Right lobe of liver (tissue), 6 donors: ENCODE results near the gene OPRL1. TPM values are rescaled to one million over a fixed set of nuclear protein-coding genes. Genes with fewer than 3 reads are reported as not detected.

Source experiments
- ATAC-seq, 4 donors: fragments of 200-7000 bp; cut with Tn5 transposase; one replicate each; pipeline ENCODE4 v1.9.1; 2020; ENCODE audit warnings: mild to moderate bottlenecking in 4 of 4, moderate library complexity in 4 of 4
- DNase-seq, 3 donors: peaks; one replicate each; pipeline ENCODE4 v3.0.0-alpha.2; 2020
- H3K27ac ChIP-seq, 3 donors: fragments of 200-600 bp; one replicate each; pipeline ENCODE4 v1.8.0; 2022
- H3K27me3 ChIP-seq, 2 donors: fragments of 200-600 bp; one replicate each; pipeline ENCODE4 v1.8.0; 2022
- H3K36me3 ChIP-seq, 4 donors: fragments of 200-600 bp; sonication (generic) in 1 of 4; one replicate each; pipeline versions ENCODE4 v1.5.1 to v1.8.0; 2017 to 2022; ENCODE audit warnings: control low read depth in 1 of 4
- H3K4me1 ChIP-seq, 4 donors: fragments of 200-600 bp; sonication (generic) in 1 of 4; one replicate each; pipeline versions ENCODE4 v1.5.1 to v1.8.0; 2017 to 2022; ENCODE audit warnings: control low read depth in 1 of 4
- H3K4me3 ChIP-seq, 3 donors: fragments of 200-600 bp; one replicate each; pipeline ENCODE4 v1.8.0; 2022
- H3K9me3 ChIP-seq, 4 donors: fragments of 200-600 bp; sonication (generic) in 1 of 4; one replicate each; pipeline versions ENCODE4 v1.5.1 to v1.8.0; 2017 to 2022; ENCODE audit warnings: control low read depth in 1 of 4
- POLR2A ChIP-seq: fragments of 450-650 bp; IDR thresholded peaks from one replicate; pipeline ENCODE4 v1.6.1; 2017; ENCODE audit warnings: antibody characterized with exemption, mild to moderate bottlenecking
- WGBS: methylation state at CpG from one replicate; pipeline ENCODE4 v1.1.6; 2018; ENCODE audit warnings: low coverage, low lambda C conversion rate; ENCODE audit not compliant: insufficient coverage; ENCODE audit errors: missing lambda C conversion rate; 5-methylcytosine and 5-hydroxymethylcytosine counted together
- intact Hi-C, 2 donors: fragments of 100-400 bp; cut with DNase I; formaldehyde crosslinking; loops; one replicate each; pipeline versions ENCODE4 v1.11.2 to v1.14.1; 2022
- total RNA-seq, 6 experiments: library from RNA; depleted of rRNA in 2 of 6; stranded (reverse); fragments of >200 nt in 2 of 6; fragmentation: NEBNext Ultra II Directional in 3 of 6; extraction: Animal tissue kit (Norgen Biotek cat#: 25700) in 3 of 6; gene quantifications; one replicate each; pipeline versions ENCODE4 v1.1.0 to v1.2.4, GENCODE V29; 2016 to 2023
- TF ChIP-seq, protein P1 (sequence below), 4 donors: fragments of 200-600 bp in 3 of 4; fragments of 450-650 bp in 1 of 4; IDR thresholded peaks; one replicate each; pipeline versions ENCODE4 v1.5.1 to v1.8.0; 2016 to 2022; ENCODE audit warnings: antibody characterized with exemption in 4 of 4, mild to moderate bottlenecking in 2 of 4
- donor health status: DM: no; HTN: yes; CAD: no.
- donor health status: DM: no; HTN: no; CAD: no.
- donor health status: DM: no; HTN: no; CAD: no.
- donor health status: DM: no; HTN: yes; CAD: no.
- donor health status: DM: no; HTN: yes; CAD: no.

Gene OPRL1
- total RNA-seq, 6 experiments from 2014 or later = 0.13 to 0.32 (median 0.25) TPM; not detected in 1

DNA sequence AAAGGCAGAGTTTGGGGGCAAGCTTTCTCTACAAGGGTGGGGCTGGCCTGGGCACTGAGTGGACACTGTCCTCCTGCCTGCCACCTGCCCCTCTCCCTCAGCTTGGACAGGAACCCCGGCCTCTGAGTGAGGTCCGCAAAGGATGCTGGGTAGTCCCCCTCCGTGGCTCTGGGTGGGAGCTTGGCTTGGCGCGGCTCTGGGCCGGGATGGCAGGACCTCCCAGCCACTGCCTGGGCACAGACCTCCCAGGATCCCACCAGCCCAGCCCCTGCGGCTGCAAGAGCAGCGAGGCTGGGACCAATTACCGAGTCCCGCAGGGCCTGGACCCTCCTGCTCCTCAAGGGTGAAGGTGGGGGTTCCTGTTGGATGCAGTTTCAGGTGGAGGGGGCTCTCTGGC lies 27.6 kb upstream of the OPRL1 start:
- intact Hi-C loops = no loop called here
- H3K4me1 ChIP-seq = no peaks in the 10 kb centered on the region
- DNase-seq (no peak), ATAC-seq (no peak)
- H3K36me3 ChIP-seq = no peaks in the 10 kb centered on the region
- no peaks in the 10 kb centered on the region for H3K9me3 ChIP-seq
- H3K27ac ChIP-seq = peak overlapping the region in 2 of 3 donors; percentile 10 to 43
- H3K27me3 ChIP-seq = no peaks in the 10 kb centered on the region
- no CpG with 5 or more reads among the region's 10 CpGs for WGBS
- TF ChIP-seq, protein P1, sequence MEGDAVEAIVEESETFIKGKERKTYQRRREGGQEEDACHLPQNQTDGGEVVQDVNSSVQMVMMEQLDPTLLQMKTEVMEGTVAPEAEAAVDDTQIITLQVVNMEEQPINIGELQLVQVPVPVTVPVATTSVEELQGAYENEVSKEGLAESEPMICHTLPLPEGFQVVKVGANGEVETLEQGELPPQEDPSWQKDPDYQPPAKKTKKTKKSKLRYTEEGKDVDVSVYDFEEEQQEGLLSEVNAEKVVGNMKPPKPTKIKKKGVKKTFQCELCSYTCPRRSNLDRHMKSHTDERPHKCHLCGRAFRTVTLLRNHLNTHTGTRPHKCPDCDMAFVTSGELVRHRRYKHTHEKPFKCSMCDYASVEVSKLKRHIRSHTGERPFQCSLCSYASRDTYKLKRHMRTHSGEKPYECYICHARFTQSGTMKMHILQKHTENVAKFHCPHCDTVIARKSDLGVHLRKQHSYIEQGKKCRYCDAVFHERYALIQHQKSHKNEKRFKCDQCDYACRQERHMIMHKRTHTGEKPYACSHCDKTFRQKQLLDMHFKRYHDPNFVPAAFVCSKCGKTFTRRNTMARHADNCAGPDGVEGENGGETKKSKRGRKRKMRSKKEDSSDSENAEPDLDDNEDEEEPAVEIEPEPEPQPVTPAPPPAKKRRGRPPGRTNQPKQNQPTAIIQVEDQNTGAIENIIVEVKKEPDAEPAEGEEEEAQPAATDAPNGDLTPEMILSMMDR (IDR thresholded peaks at IDR 0.05) = no peak
- TF ChIP-seq POLR2A = no peak
- H3K4me3 ChIP-seq = no peak overlapping the region

DNA sequence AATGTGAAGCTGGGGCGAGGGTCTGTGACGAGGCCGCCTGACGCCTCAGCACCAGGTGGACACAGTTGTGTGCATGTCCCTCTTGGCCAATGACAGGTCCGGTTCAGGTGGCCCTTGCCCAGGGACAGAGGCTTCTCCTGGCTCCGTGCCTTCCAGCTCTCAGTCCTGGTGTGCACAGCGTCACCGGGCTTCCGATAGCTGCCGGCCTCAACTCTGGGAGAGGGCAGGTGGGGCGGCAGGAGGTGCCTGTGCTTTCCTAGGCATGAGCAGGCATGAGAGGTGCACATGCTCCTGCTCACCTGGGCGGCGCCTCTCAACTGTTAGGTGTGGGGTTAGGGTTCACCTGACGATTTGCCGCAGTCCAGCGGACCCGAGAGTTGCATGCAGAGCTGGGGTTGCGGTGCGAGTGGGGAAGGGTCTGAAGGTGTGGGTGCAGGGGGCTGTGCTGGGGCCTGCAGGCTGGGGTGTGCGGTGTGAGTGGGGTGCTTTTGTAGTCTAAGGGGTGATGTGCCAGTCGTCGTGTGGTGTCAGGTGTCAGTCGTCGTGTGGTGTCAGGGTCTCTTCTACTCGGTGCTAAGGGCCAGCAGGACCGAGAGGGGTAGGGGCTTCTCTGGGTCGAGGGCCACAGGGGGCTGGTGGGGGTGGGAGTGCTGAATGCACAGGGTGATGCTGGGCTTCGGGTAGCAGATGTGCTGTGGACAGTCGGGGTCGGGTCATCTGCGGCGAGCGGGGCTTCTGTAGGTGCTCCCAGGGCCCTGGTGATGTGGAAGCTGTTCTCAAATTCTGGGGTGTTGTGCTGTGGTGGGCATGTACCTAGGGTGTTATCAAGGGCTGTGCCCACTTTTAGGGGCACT lies 26.7 kb upstream of the OPRL1 start:
- H3K4me3 ChIP-seq = no peak overlapping the region
- H3K27ac ChIP-seq = no peak overlapping the region
- H3K36me3 ChIP-seq = no peaks in the 10 kb centered on the region
- ATAC-seq (no peak), DNase-seq (no peak)
- no peaks in the 10 kb centered on the region for H3K27me3 ChIP-seq
- no peaks in the 10 kb centered on the region for H3K9me3 ChIP-seq
- intact Hi-C loops = no loop called here
- no CpG with 5 or more reads among the region's 33 CpGs for WGBS
- H3K4me1 ChIP-seq = no peaks in the 10 kb centered on the region
- TF ChIP-seq, protein P1 (IDR thresholded peaks at IDR 0.05) = no peak
- TF ChIP-seq POLR2A = no peak

DNA sequence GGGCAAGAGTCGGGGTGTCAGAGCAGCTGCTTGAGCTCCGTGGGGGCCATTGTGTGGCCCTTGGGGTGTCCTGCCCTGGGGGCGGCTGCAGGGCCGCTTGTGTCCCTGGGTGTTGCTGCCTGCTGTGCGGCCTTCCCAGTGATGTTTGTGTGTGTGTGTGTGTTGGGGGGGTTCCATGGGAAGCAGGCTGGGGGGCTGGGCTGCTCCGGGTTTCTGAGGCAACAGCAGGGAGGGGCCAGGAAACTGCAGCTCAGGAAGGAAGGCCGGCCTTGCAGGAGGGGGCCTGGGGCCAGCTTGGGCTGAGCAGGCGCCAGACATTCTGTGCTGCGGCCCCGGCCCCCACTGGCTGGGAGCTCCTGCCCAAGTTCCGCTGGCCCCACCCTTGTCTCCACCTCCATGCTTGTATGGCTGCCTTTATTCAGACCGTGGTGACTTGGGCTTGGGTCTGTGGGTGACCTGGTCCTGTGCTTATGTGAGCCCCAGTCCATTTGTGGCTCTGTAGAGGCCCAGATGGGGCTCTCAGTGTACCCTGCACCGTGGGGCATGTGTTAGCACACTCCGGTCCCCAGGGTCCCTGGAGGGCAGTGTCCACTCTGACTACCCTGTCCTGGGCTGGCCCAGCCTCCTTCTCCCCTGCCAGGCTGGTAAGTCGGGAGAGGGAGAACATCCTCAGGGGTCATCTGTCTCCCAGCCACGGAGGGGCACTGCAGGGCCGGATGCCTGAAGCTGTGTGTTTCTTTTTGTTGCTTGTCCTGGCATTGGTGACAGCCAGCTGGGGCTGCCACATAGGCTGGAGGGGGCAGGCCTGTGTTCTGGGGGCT lies 25.8 kb upstream of the OPRL1 start:
- DNase-seq (peak in 1 of 3 donors; percentile 78), ATAC-seq (peak; percentile 42 to 57 (median 48))
- TF ChIP-seq, protein P1 (IDR thresholded peaks at IDR 0.05) = peak in 1 of 4 donors; percentile 4
- TF ChIP-seq POLR2A = no peak
- peak overlapping the region in 2 of 3 donors; percentile 8 to 54 for H3K27ac ChIP-seq
- H3K36me3 ChIP-seq = no peaks in the 10 kb centered on the region
- no peaks in the 10 kb centered on the region for H3K27me3 ChIP-seq
- no peak overlapping the region for H3K4me3 ChIP-seq
- no peaks in the 10 kb centered on the region for H3K9me3 ChIP-seq
- H3K4me1 ChIP-seq = no peaks in the 10 kb centered on the region
- intact Hi-C loops = no loop called here
- WGBS = 21% methylated on average over 3 of the region's 17 CpGs

DNA sequence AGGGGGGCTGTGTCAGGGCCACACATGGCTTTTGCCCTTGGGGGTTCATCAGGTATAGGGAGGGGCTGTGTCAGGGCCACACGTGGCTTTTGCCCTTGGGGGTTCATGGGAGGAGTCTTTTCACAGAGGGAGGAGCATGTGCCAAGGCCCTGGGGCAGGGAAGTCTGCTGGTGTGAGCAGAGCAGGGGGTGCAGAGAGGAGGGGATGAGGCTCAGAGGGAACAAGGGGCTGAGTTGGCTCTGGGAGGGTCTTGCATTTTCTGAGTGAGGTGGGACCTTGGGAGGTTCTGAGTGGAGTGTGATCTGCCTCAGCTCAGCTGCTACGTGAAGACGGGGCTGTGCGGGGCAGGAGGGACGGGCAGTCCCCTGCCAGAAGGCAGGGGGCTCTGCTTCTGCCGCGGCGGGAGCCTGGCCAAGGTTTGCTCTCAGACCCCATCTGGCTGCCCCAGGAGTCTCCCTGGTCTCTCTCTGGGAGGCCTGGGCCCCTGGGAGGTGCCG lies 24.4 kb upstream of the OPRL1 start:
- intact Hi-C loops = no loop called here
- no peaks in the 10 kb centered on the region for H3K9me3 ChIP-seq
- H3K4me1 ChIP-seq = no peaks in the 10 kb centered on the region
- H3K27me3 ChIP-seq = no peaks in the 10 kb centered on the region
- ATAC-seq (no peak), DNase-seq (no peak)
- TF ChIP-seq, protein P1 (IDR thresholded peaks at IDR 0.05) = no peak
- no peak for TF ChIP-seq POLR2A
- H3K36me3 ChIP-seq = no peaks in the 10 kb centered on the region
- peak overlapping the region in 2 of 3 donors; percentile 32 to 54 for H3K27ac ChIP-seq
- no peak overlapping the region for H3K4me3 ChIP-seq
- 0% methylated on average over 1 of the region's 9 CpGs for WGBS
